SK-N-SH (cell line): ENCODE measurements around the gene FABP6. TPM values are rescaled to one million over a fixed set of nuclear protein-coding genes. Genes with fewer than 3 reads are reported as not detected.

ENCODE experiments used
- CTCF ChIA-PET: fragments of 300-600, 350-600 bp; formaldehyde crosslinking; extraction: SDS; loops from one replicate; lab custom pipeline; 2021; lab: Yijun Ruan, JAX
- POLR2A ChIA-PET: fragments of 350-600 bp; sonication (Branson Sonifier 250); formaldehyde crosslinking; extraction: SDS; loops from one replicate; lab custom pipeline; 2020; ENCODE audit warnings: antibody characterized with exemption, inconsistent platforms; lab: Yijun Ruan, JAX
- DNase-seq: peaks from one replicate; pipeline ENCODE4 v3.0.0; 2012
- H2AFZ ChIP-seq: fragments of 200-600 bp; sonication (generic); 2 replicates; pipeline ENCODE4 v1.8.1; 2016; ENCODE audit warnings: antibody characterized with exemption, mild to moderate bottlenecking, low read depth
- H3F3A ChIP-seq: fragments of 200-600 bp; sonication (generic); replicated peaks from 2 replicates; pipeline ENCODE3; 2016; ENCODE audit warnings: antibody characterized with exemption, mild to moderate bottlenecking; ENCODE audit not compliant: insufficient read depth
- H3K27ac ChIP-seq, 2 experiments: fragments of 200-500 bp in 1 of 2; fragments of 200-600 bp in 1 of 2; sonication (Bioruptor generic) in 1 of 2; sonication (generic), shearing (Covaris generic) in 1 of 2; 2 replicates each; pipeline versions ENCODE4 v1.5.1 to v1.6.1; 2014 to 2016; ENCODE audit warnings: low read depth in 2 of 2, inconsistent platforms in 1 of 2, low read length in 1 of 2, mild to moderate bottlenecking in 1 of 2, mixed read lengths in 1 of 2
- H3K27me3 ChIP-seq: fragments of 200-600 bp; sonication (generic), shearing (Covaris generic); 2 replicates; pipeline ENCODE4 v1.6.1; 2016; ENCODE audit warnings: mixed run types; ENCODE audit not compliant: insufficient read depth
- H3K36me3 ChIP-seq, 2 experiments: fragments of 200-500 bp in 1 of 2; fragments of 200-600 bp in 1 of 2; sonication (Bioruptor generic) in 1 of 2; sonication (generic) in 1 of 2; replicated peaks in 1 of 2; 2 replicates each; pipeline versions ENCODE3 to v1.5.1; 2014 to 2016; ENCODE audit warnings: low read length in 1 of 2, mild to moderate bottlenecking in 1 of 2; ENCODE audit not compliant: insufficient read depth in 2 of 2, control insufficient read depth in 1 of 2
- H3K4me1 ChIP-seq, 2 experiments: fragments of 200-500 bp in 1 of 2; fragments of 200-600 bp in 1 of 2; sonication (Bioruptor generic) in 1 of 2; sonication (generic), shearing (Covaris generic) in 1 of 2; 2 replicates each; pipeline versions ENCODE4 v1.5.1 to v1.6.1; 2014 to 2016; ENCODE audit warnings: low read depth in 1 of 2, low read length in 1 of 2, mixed run types in 1 of 2; ENCODE audit not compliant: insufficient read depth in 2 of 2, control insufficient read depth in 1 of 2
- H3K4me2 ChIP-seq: fragments of 200-600 bp; sonication (generic), shearing (Covaris generic); 2 replicates; pipeline ENCODE4 v1.6.1; 2017; ENCODE audit warnings: mixed run types
- H3K4me3 ChIP-seq, 2 experiments: fragments of 200-500 bp in 1 of 2; fragments of 200-600 bp in 1 of 2; sonication (Bioruptor generic) in 1 of 2; sonication (generic), shearing (Covaris generic) in 1 of 2; 2 replicates each; pipeline versions ENCODE4 v1.5.1 to v1.8.1; 2014 to 2016; ENCODE audit warnings: low read depth in 2 of 2, inconsistent platforms in 1 of 2, low read length in 1 of 2, mild to moderate bottlenecking in 1 of 2, mixed read lengths in 1 of 2, moderate library complexity in 1 of 2
- H3K79me2 ChIP-seq: fragments of 200-600 bp; sonication (generic); 2 replicates; pipeline ENCODE4 v1.8.1; 2017; ENCODE audit warnings: mild to moderate bottlenecking; ENCODE audit not compliant: insufficient read depth
- H3K9ac ChIP-seq: fragments of 200-600 bp; sonication (generic); 2 replicates; pipeline ENCODE4 v1.6.1; 2017; ENCODE audit warnings: mixed run types
- H3K9me2 ChIP-seq: fragments of 200-600 bp; sonication (generic); 2 replicates; pipeline ENCODE4 v1.6.1; 2017; ENCODE audit warnings: mixed run types
- H3K9me3 ChIP-seq: fragments of 200-600 bp; sonication (generic); 2 replicates; pipeline ENCODE4 v1.6.1; 2017; ENCODE audit warnings: mixed run types, mild to moderate bottlenecking, moderate library complexity
- H4K20me1 ChIP-seq: fragments of 200-600 bp; sonication (generic); 2 replicates; pipeline ENCODE4 v1.6.1; 2017; ENCODE audit warnings: mild to moderate bottlenecking, mixed run types; ENCODE audit not compliant: insufficient read depth
- EZH2phosphoT487 ChIP-seq: fragments of 200-600 bp; sonication (generic); IDR thresholded peaks from 2 replicates; pipeline ENCODE4 v1.6.1; 2017; ENCODE audit warnings: low read depth, mixed run types, mild to moderate bottlenecking, antibody characterized with exemption, moderate library complexity, borderline replicate concordance
- FOSL2 ChIP-seq: IDR thresholded peaks from 2 replicates; pipeline ENCODE4 v1.4.0; 2012; ENCODE audit warnings: low read depth, mild to moderate bottlenecking, moderate library complexity, borderline replicate concordance
- FOXJ3 ChIP-seq: sonication (generic); formaldehyde crosslinking; IDR thresholded peaks from 2 replicates; pipeline ENCODE4 v1.5.1; 2020; ENCODE audit warnings: mild to moderate bottlenecking, missing genetic modification reagents
- JUND ChIP-seq: IDR thresholded peaks from 2 replicates; pipeline ENCODE4 v1.4.0; 2012
- MEF2A ChIP-seq: IDR thresholded peaks from 2 replicates; pipeline ENCODE4 v1.4.0; 2012; ENCODE audit warnings: low read depth, borderline replicate concordance
- POLR2AphosphoS5 ChIP-seq: IDR thresholded peaks from 2 replicates; pipeline ENCODE4 v1.6.1; 2012; ENCODE audit warnings: low read depth, low read length
- REST ChIP-seq: IDR thresholded peaks from 2 replicates; pipeline ENCODE4 v1.6.1; 2012; ENCODE audit warnings: mild to moderate bottlenecking, low read depth, low read length, moderate library complexity
- SIN3A ChIP-seq: IDR thresholded peaks from 2 replicates; pipeline ENCODE4 v1.6.1; 2012; ENCODE audit warnings: low read depth, mild to moderate bottlenecking, low read length, moderate library complexity, borderline replicate concordance
- USF2 ChIP-seq: fragments of 150-350 bp; IDR thresholded peaks from 2 replicates; pipeline ENCODE4 v1.6.1; 2017; ENCODE audit warnings: antibody characterized with exemption, low read length, low read depth, borderline replicate concordance
- WGBS: methylation state at CpG from one replicate; pipeline ENCODE4 v1.1.6; 2017; ENCODE audit warnings: low lambda C conversion rate; 5-methylcytosine and 5-hydroxymethylcytosine counted together
- polyA plus RNA-seq, 3 experiments: library from polyadenylated mRNA; depleted of rRNA; stranded (reverse); fragments of >200 nt; gene quantifications; 2 replicates each; pipeline ENCODE4 v1.2.3, GENCODE V29; 2012
- TF ChIP-seq, protein P1 (sequence below): fragments of 150-350 bp; IDR thresholded peaks from 2 replicates; pipeline ENCODE4 v1.6.1; 2016; ENCODE audit warnings: mild to moderate bottlenecking, low read depth, low read length

Gene FABP6
- polyA plus RNA-seq (2012; rRNA removed) = 1.1 and 1.3 TPM in 2 replicates
- polyA plus RNA-seq (2012; cell fraction: cytosol; rRNA removed) = 1.2 and 1.6 TPM in 2 replicates
- polyA plus RNA-seq (2012; cell fraction: nucleus; rRNA removed) = 0.18 and 0.26 TPM in 2 replicates

DNA sequence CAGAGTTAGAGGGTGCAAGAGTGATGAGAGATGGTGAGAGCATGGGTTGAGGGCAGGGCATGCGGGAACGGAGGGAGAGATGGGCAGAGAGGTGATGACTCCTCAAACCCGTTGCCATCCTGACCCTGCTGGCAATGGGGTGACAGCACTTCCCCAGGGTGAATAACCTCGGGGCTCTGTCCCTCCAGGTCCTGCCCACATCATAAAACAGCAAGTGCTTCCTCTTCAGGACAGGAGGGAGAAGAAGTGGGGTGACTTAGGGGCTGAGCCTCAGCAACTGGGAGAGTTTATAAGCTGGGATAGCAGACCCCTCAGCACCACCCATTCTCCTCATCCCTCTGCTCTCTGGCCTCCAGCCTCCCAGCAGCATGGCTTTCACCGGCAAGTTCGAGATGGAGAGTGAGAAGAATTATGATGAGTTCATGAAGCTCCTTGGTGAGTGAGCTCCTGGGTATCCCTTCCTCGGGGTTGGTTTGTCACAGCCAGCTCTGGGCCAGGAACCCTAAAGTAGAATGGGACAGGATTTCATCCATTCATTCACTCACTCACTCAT is at the start of gene FABP6:
Gene FABP6, plus strand, starts transcription at position 317 of the 553 bp plus-strand sequence. Its CDS starts 52 bp downstream, at position 369.
- DNase-seq = no peak

More for the DNA sequence above, at the start of gene FABP6:
- 72% methylated on average over 7 of the region's 7 CpGs for WGBS
- CTCF ChIA-PET = no interaction called here
- no peak within 1 kb of the TSS for H2AFZ ChIP-seq
- H3K27me3 ChIP-seq = no peaks in the 10 kb centered on the region
- H4K20me1 ChIP-seq = no peaks in the 10 kb centered on the region
- no peak within 1 kb of the TSS for H3K9ac ChIP-seq
- no peaks in the 10 kb centered on the region for H3K4me1 ChIP-seq
- no peak within 1 kb of the TSS for H3K27ac ChIP-seq
- H3K9me3 ChIP-seq = no peaks in the 10 kb centered on the region
- no peaks in the 10 kb centered on the region for H3K79me2 ChIP-seq
- no peaks in the 10 kb centered on the region for H3F3A ChIP-seq
- H3K4me2 ChIP-seq = no peak within 1 kb of the TSS
- no peaks in the 10 kb centered on the region for H3K9me2 ChIP-seq
- H3K4me3 ChIP-seq = no peak within 1 kb of the TSS
- H3K36me3 ChIP-seq = no peaks in the 10 kb centered on the region
- POLR2A ChIA-PET = no interaction called here
- TF ChIP-seq MEF2A (no peak), SIN3A (no peak), EZH2phosphoT487 (no peak), USF2 (no peak), FOXJ3 (CRISPR knock-in tag) (no peak), JUND (no peak), POLR2AphosphoS5 (no peak), FOSL2 (no peak), REST (no peak)
- TF ChIP-seq, protein P1, sequence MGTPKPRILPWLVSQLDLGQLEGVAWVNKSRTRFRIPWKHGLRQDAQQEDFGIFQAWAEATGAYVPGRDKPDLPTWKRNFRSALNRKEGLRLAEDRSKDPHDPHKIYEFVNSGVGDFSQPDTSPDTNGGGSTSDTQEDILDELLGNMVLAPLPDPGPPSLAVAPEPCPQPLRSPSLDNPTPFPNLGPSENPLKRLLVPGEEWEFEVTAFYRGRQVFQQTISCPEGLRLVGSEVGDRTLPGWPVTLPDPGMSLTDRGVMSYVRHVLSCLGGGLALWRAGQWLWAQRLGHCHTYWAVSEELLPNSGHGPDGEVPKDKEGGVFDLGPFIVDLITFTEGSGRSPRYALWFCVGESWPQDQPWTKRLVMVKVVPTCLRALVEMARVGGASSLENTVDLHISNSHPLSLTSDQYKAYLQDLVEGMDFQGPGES = no peak
- TF ChIP-seq, all 33 proteins: peak for 0
